Right lobe of liver (tissue), 6 donors: Measurements from ENCODE around the gene STXBP6. TPM values are rescaled to one million over a fixed set of nuclear protein-coding genes. Genes with fewer than 3 reads are reported as not detected.

Experiments
- ATAC-seq, 4 donors: fragments of 200-7000 bp; cut with Tn5 transposase; one replicate each; pipeline ENCODE4 v1.9.1; 2020; ENCODE audit warnings: mild to moderate bottlenecking in 4 of 4, moderate library complexity in 4 of 4
- DNase-seq, 3 donors: peaks; one replicate each; pipeline ENCODE4 v3.0.0-alpha.2; 2020
- H3K27ac ChIP-seq, 3 donors: fragments of 200-600 bp; one replicate each; pipeline ENCODE4 v1.8.0; 2022
- H3K27me3 ChIP-seq, 2 donors: fragments of 200-600 bp; one replicate each; pipeline ENCODE4 v1.8.0; 2022
- H3K36me3 ChIP-seq, 4 donors: fragments of 200-600 bp; sonication (generic) in 1 of 4; one replicate each; pipeline versions ENCODE4 v1.5.1 to v1.8.0; 2017 to 2022; ENCODE audit warnings: control low read depth in 1 of 4
- H3K4me1 ChIP-seq, 4 donors: fragments of 200-600 bp; sonication (generic) in 1 of 4; one replicate each; pipeline versions ENCODE4 v1.5.1 to v1.8.0; 2017 to 2022; ENCODE audit warnings: control low read depth in 1 of 4
- H3K4me3 ChIP-seq, 3 donors: fragments of 200-600 bp; one replicate each; pipeline ENCODE4 v1.8.0; 2022
- H3K9me3 ChIP-seq, 4 donors: fragments of 200-600 bp; sonication (generic) in 1 of 4; one replicate each; pipeline versions ENCODE4 v1.5.1 to v1.8.0; 2017 to 2022; ENCODE audit warnings: control low read depth in 1 of 4
- CTCF ChIP-seq, 4 donors: fragments of 200-600 bp in 3 of 4; fragments of 450-650 bp in 1 of 4; IDR thresholded peaks; one replicate each; pipeline versions ENCODE4 v1.5.1 to v1.8.0; 2016 to 2022; ENCODE audit warnings: antibody characterized with exemption in 4 of 4, mild to moderate bottlenecking in 2 of 4
- POLR2A ChIP-seq: fragments of 450-650 bp; IDR thresholded peaks from one replicate; pipeline ENCODE4 v1.6.1; 2017; ENCODE audit warnings: antibody characterized with exemption, mild to moderate bottlenecking
- WGBS: methylation state at CpG from one replicate; pipeline ENCODE4 v1.1.6; 2018; ENCODE audit warnings: low coverage, low lambda C conversion rate; ENCODE audit not compliant: insufficient coverage; ENCODE audit errors: missing lambda C conversion rate; 5-methylcytosine and 5-hydroxymethylcytosine counted together
- intact Hi-C, 2 donors: fragments of 100-400 bp; cut with DNase I; formaldehyde crosslinking; loops; one replicate each; pipeline versions ENCODE4 v1.11.2 to v1.14.1; 2022
- total RNA-seq, 6 experiments: library from RNA; depleted of rRNA in 2 of 6; stranded (reverse); fragments of >200 nt in 2 of 6; fragmentation: NEBNext Ultra II Directional in 3 of 6; extraction: Animal tissue kit (Norgen Biotek cat#: 25700) in 3 of 6; gene quantifications; one replicate each; pipeline versions ENCODE4 v1.1.0 to v1.2.4, GENCODE V29; 2016 to 2023
- donor health status: DM: no; HTN: yes; CAD: no.
- donor health status: DM: no; HTN: no; CAD: no.
- donor health status: DM: no; HTN: no; CAD: no.
- donor health status: DM: no; HTN: yes; CAD: no.
- donor health status: DM: no; HTN: yes; CAD: no.

STXBP6 gene
- total RNA-seq, 6 experiments from 2014 or later: 0.55 to 1.7 (median 1.1) TPM

- Histone ChIP-seq H3K9me3 (no peaks in the 10 kb centered on the region), H3K4me3 (no peak overlapping the region), H3K36me3 (no peaks in the 10 kb centered on the region), H3K4me1 (peaks cover 0 to 18% (median 5%) of the 10 kb centered on the region in 4 donors), H3K27ac (no peak overlapping the region), H3K27me3 (no peaks in the 10 kb centered on the region)
- intact Hi-C loops: no loop called here
- TF ChIP-seq CTCF (IDR thresholded peaks at IDR 0.05) (no peak), POLR2A (no peak)
- DNase-seq (no peak), ATAC-seq (no peak)
- WGBS: 97% methylated on average over 4 of the region's 5 CpGs
These were observed 205.9 kb downstream of the STXBP6 start for GRCh38 chr14:24844011-24844410.

- no peak for TF ChIP-seq CTCF (IDR thresholded peaks at IDR 0.05)
- no peak for TF ChIP-seq POLR2A
- ATAC-seq: no peak
- Histone ChIP-seq H3K27me3 (no peaks in the 10 kb centered on the region), H3K27ac (no peak overlapping the region), H3K4me1 (peaks cover 0 to 22% (median 7%) of the 10 kb centered on the region in 4 donors), H3K4me3 (no peak overlapping the region), H3K36me3 (no peaks in the 10 kb centered on the region), H3K9me3 (no peaks in the 10 kb centered on the region)
- intact Hi-C loops: no loop called here
- 62% methylated on average over 2 of the region's 2 CpGs for WGBS
- no peak for DNase-seq
These were observed 206.5 kb downstream of the STXBP6 start for GRCh38 chr14:24843494-24843893.

GRCh38 chr14:24840204-24840893 is 209.6 kb downstream of the STXBP6 start:
- 52% methylated on average over 2 of the region's 2 CpGs for WGBS
- no peak for TF ChIP-seq POLR2A
- TF ChIP-seq CTCF (IDR thresholded peaks at IDR 0.05): no peak
- intact Hi-C loops: no loop called here
- Histone ChIP-seq H3K27me3 (no peaks in the 10 kb centered on the region), H3K9me3 (no peaks in the 10 kb centered on the region), H3K36me3 (no peaks in the 10 kb centered on the region), H3K27ac (peak overlapping the region; percentile 72 to 83 (median 76)), H3K4me1 (peaks cover 0 to 44% (median 16%) of the 10 kb centered on the region in 4 donors), H3K4me3 (no peak overlapping the region)
- peak; percentile 36 to 62 (median 52) for ATAC-seq
- DNase-seq: no peak

- Histone ChIP-seq H3K4me1 (peaks cover 0 to 45% (median 16%) of the 10 kb centered on the region in 4 donors), H3K36me3 (no peaks in the 10 kb centered on the region), H3K27me3 (no peaks in the 10 kb centered on the region), H3K27ac (peak overlapping the region; percentile 72 to 83 (median 76)), H3K4me3 (peak overlapping the region in 1 of 3 donors; percentile 4), H3K9me3 (no peaks in the 10 kb centered on the region)
- peak; percentile 76 to 84 (median 80) for ATAC-seq
- 31% methylated on average over 3 of the region's 3 CpGs for WGBS
- peak in 2 of 3 donors; percentile 51 to 55 for DNase-seq
- TF ChIP-seq POLR2A: no peak
- no peak for TF ChIP-seq CTCF (IDR thresholded peaks at IDR 0.05)
- intact Hi-C loops: no loop called here
These were observed 210.2 kb downstream of the STXBP6 start for GRCh38 chr14:24839617-24840203.
